GM18507 (cell line): ENCODE results near the gene MCM3.

Experiments used
- DNase-seq: peaks from one replicate; pipeline ENCODE4 v3.0.0; 2011; ENCODE audit warnings: low read depth; ENCODE audit not compliant: insufficient read length; ENCODE audit errors: extremely low spot score
- FAIRE-seq: peaks from 2 replicates; lab custom pipeline; 2011; peaks lifted over from hg19 to GRCh38; lab: Jason Lieb, UNC

MCM3 gene

DNA sequence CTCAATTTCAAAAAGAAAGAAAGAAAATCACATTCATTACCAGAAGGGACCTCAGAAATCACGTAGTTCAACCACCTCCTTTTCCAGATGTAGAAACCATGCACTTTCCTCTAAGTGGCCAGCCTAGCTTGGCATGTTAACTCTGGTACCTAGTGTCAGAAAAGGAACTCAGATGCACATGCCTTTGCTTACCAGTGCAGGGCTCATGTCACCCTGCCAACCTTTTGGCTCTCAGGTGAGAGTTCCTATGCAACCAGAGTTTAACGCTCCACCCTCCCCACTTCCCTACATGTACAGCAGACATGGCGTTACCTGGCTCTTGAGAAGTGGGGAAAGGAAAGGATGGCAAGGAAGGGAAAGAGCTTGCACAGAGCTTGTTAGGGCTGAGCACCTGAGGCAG lies 23.9 kb downstream of the MCM3 start:
- FAIRE-seq, result no peak
- no peak for DNase-seq

DNA sequence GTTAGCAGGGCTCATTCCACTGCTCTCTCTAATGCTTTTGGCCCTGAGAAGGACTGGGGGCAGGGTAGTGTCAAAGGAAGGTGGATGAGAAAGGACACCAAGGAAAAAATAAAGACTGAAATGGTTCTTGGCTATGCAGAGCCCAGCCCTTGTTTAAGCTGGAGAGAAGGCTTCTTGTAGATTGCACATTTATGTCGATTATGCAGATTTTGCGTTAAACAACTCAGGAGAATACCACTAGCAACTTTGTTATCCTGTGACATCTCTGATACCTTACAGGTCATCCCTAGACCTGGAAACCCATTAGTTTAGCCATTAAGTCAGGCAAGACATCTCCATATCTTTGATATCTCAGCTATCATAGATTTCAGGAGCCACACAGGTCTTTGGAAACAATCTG lies 29.1 kb downstream of the MCM3 start:
- FAIRE-seq, result no peak
- no peak for DNase-seq

DNA sequence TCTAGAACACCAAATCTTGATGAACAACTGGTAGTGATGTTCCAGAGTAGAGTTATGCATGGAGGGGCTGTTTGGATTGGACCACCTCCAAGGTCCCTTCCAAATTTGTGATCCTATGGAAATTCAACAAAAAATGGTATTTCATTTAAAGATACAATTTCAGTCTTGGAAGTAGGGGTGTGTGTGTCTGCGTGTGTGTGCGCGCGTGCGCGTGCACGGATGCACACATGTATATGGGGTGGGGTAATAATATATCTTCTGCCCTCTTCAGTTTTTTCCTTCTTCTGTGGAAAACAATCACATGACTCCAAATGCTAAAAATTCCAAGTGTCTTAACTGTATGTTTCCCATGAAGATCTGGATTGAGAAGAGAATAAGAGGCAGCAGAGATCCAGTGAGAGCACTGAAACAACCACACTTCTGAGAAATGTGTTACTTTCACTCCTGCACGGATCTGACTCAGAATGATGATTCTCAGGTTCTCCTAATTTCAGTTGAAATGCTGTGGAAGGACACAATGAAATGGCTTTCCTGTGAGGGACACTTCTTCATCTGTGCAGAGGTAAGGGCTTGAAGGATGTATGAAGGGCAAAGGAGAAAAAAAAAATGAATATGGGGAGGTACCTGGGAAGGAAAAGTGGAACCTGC lies 29.7 kb downstream of the MCM3 start:
- DNase-seq, result no peak
- peak; percentile 70 for FAIRE-seq

DNA sequence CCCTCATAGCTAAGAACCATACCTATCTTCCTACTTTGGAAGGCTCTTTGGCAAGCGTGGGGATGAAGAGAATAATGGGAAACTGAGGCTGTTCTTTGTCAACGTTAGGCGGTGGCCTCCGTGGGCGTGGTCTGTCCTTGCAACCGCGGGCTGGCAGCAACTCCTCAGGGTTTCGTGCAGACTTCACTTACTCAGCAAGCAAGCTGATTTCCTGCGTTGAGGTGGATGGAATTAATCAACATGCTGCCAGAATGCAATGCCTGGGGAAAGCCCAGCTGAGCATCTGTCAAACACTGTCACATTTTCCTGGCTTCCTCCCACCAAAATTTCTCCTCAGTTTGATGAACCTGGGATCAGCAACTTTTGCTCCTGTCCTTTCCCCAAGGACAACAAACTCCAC lies 31.0 kb downstream of the MCM3 start:
- FAIRE-seq, result no peak
- DNase-seq, result no peak

DNA sequence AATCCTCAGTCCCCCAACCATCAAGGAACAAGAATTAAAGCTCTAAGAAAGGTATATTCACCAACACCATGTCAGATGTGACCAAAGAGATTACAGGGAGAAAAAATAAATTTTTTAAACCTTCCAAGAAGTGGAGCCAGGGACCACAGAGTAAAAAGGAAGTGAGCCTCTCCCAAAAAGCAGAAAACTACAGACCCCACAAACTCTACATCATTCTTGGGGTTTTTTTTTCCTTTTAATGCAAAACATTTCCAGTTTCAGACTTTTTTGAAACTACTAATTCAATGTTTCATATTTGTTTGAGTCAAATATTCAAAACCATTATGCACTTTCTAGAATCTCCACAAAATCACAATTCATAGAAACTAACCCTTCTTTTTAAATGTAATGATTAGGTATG lies 33.4 kb downstream of the MCM3 start:
- FAIRE-seq (no peak), DNase-seq (no peak)

DNA sequence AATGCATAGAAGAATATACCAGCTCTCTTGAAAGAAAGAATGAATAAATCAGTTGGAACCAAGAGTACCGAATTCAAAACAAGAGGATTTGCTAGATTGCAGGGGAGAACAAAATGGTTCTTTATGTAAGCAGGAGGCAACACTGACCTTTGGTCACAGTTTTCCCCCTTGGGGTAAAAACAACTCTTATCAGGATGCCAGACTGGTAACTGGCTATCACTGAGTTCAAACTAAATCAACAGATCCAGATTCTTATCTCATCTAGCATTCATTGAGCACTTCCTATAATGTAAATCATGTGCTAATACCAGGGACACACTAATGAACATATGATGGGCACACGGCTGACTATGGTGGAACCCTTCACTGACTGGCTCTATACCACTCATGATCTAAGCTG lies 35.5 kb downstream of the MCM3 start:
- FAIRE-seq (no peak), DNase-seq (no peak)

DNA sequence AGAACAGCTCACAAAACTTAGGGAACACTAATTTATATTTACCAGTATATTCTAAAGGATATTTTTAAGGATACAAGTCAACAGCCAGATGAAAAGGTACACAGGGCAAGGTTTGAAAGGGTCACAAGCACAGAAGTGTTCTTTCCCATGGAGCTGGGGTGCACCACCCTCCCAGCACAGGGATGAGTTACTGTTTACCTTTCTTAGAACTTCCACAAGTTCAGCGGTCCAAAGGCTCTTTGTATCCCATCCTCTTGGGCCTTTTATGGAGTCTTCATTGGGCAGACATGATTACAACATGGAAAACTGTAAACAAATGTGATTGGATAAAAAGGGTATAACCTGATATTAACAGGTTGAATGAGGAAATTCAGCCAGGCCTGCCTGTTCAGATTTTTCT lies 39.1 kb downstream of the MCM3 start:
- DNase-seq (no peak), FAIRE-seq (no peak)

DNA sequence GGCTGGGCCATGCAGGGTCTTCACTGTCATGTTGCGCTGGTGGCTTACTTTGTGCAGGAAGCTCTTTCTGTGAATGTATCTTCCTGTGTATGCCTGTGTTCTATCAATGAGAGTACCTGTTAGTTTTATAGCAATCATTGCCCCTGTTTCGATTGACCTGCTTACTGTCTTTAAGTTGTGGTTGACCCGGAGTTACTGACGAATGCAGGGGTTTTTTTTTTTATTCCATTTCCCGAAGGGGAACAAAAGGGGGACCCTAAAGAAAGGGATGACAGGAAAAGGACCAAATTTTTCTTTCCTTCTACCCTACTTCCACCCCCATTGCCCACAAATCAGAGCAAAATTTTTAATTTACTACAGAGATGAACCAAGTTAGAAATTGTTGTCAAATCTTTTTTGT lies 40.1 kb downstream of the MCM3 start, which contains the start of gene IL17F:
Gene IL17F (minus strand): TSS at position 101 of the 400 bp plus-strand sequence. CDS start 71 bp downstream, at position 30.
- DNase-seq (no peak), FAIRE-seq (no peak)

DNA sequence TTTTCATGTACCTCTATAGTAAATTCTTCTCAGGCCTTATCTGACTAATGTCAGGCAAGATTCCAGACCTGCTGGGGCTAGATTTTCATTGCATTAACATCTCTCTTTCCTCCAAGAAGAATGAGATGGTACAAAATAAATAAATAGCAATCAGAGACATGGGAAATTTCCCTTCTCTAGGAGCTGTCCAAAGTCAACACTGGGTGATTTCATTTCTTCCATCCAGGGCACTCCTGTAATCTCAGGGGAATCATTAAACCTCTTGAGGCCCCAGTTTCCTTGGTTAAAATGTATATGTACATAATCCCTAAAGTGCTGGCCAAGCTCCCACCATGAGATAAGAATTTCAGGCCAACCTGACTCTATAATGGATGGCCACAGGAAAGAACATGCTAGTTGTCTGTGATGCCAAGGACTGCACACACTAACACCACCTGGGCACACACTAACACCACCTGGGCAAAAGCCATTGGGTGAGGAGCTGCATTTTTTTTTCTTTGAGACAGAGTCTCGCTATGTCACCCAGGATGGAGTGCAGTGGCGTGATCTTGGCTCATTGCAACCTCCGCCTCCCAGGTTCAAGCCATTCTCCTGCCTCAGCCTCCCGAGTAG lies 41.2 kb downstream of the MCM3 start:
- DNase-seq (no peak), FAIRE-seq (no peak)

DNA sequence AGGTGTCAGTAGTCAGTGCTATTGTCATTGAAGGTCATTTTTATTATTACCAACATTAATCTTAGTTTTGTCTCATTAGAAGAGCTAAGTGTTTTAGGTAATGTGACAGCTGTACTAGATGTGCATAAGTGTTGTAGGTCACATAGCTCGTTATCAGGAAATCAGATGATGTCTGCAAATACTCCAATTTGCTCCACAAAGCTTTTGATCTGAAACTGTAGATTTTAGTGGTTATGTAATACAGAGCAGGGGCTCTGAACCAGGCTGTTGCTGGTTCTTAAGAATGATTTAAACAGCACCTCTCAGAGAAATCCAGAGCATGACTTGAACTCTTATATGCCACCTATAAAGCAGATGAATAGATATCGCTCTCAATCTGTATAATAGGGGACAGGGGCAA lies 42.7 kb downstream of the MCM3 start:
- no peak for FAIRE-seq
- no peak for DNase-seq

DNA sequence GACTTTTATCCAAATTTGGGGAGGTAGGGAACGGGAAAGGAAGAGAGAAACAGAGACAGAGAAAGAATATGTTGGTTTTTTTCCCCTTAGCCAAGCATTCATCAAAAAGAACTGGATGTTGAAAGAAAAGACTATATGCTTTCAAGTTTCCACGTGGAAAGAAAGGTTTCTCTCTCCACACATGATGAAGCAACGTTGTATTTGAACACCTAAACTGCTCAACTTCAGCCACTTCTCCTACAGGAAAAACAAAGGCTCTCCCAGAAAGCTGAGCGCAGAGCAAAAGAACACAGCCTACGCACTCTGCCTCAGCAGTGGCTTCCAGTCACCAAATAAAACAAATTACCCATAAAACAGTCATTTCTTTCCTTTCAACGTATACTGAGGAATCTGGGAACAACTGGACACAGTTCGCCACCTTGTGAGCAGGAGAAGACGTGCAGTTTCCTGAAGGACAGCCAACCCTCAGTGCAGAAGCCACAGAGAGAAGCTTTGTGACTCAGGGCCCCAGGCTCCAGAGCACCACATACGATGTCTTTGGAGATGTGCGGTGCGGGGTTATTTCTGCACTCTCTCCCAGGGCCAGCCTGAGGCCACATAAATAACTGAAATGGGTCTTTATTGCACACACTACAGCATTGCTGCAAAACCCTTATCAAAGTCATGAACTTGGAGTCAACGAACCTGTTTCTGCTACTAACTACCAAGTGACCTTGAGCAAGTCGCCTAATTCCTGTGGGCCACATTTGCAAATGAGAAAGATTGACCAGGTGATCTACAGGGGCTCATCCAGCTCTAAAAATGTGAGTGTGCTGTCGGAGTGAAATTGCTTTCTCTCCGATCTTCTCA lies 50.3 kb downstream of the MCM3 start:
- peak; percentile 81 for FAIRE-seq
- DNase-seq, result no peak

DNA sequence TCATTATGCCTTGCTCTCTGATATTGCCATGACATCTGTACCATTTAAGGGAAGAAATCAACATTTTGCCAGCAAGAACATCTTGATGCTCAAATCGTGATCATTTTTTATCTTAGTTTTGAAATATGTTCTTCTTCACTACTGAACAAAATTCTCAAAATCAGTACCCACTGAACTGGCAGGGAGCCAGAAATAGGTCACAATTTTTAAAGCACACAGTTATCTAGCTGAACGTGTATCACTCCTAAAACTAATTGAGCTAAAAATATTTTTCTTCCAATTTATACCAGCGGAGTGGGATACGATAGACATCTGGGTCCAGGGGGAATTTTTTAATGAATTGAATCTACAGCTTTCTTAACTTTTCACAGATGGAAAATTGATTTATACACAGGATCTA lies 51.5 kb downstream of the MCM3 start:
- no peak for FAIRE-seq
- DNase-seq, result no peak

DNA sequence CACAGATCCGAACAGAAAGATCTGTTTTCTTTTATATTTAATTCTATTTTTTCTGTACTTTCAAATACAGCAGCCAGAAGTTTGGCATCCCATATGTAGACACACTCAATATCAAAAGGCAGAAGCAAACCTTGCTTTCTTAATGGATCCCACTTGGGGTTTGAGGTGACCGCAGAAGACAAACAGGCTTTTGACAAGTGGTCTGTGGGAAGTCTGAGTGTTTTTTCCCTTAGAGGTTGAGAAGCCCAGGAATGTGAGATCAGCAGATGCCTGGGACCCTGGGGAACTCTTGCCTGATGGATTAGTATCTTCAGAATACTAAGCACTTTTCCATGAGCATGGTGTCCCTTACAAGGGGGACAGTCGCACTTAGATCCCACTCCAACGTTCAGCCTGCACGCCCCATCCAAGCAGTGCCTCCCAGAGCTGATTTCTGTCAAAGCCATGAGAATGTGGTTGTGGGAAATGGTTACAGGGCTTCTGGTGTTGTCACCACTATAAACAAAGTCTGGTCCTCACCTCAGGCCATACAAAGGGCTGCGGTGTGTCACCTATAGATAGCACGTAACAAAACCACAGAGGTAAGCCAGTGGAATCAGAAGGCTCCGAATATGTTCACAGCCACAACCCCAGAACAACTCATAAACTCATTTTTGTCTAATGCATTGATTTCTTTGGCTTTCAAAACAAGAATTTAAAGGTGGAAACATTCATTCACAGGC lies 53.0 kb downstream of the MCM3 start:
- DNase-seq (no peak), FAIRE-seq (no peak)

DNA sequence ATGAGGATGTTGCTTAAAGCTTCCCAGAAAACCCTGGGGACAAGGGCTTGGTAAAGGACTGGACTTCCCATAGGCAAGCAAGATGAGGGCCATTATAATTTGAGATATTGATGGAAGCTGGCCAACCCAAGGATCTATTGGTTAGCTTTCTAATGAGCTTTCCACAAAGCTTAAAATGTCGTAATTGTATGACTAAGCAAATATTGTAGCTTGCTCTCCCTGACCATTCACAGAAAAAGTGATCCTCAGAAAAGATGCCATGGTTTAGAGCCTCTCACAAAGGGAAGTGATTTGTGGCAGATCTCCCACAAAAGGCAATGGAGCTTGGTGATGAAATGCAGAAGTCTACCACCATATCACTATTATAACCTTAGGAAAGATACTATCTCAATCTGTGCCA lies 53.9 kb downstream of the MCM3 start:
- no peak for FAIRE-seq
- DNase-seq, result no peak

DNA sequence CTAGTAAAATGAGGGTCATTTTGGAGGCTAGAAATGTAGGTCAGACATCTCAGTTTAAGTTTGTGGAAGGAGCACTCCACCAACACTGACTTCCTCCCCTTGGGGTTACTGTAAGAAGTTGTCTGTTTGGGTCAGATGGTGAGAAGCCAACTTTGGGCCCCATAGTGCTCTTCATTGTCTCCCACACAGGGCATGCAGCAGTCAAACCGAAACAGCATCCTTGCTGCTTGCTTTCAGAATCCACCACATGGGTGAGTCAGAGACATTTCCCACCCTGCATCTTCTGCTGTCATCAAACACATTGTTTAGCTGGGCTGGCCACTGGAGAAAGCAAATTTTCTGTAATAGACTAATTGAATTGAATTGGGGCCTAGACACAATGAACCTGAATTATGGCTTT lies 57.0 kb downstream of the MCM3 start:
- FAIRE-seq, result peak; percentile 97

DNA sequence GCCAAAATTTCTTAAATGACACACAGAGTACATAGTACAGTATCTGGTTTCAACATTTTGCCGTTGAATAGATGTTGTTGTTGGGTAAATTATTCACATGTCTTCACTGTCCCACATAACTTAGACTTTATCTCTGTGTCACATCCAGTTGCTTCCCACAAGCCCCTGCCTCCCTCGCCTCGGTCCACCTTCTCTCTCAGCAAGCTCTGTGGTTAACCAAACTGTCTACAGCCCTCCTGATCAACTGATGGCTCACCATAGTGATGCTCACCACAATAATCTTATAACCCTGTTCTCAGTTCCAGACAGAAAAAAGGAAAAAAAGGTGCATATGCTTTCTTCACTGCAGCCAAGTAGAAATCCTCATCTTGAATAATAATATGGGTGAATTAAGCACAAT lies 63.2 kb downstream of the MCM3 start:
- DNase-seq (no peak), FAIRE-seq (peak; percentile 74)

More for the DNA sequence above, 57.0 kb downstream of the MCM3 start:
- DNase-seq, result peak; percentile 76

DNA sequence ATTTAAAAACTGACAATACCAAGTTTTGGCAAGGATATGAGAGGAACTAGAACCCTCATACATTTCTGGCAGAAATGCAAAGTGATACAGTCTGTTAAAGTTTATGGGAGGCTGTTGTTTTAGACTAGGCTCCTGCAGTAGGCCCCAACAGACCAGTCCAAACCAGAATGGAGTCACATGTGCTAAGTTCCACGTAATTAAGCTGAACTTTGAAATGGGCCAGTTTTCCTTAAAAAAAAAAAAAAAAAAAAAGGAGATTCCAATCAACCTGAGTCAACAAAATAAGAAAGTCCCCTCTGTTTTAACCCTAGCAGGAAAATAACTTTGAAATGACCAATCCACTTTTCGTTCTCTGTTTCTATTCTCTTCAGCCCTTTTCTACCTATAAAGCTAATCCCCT lies 66.8 kb downstream of the MCM3 start:
- no peak for DNase-seq
- no peak for FAIRE-seq

DNA sequence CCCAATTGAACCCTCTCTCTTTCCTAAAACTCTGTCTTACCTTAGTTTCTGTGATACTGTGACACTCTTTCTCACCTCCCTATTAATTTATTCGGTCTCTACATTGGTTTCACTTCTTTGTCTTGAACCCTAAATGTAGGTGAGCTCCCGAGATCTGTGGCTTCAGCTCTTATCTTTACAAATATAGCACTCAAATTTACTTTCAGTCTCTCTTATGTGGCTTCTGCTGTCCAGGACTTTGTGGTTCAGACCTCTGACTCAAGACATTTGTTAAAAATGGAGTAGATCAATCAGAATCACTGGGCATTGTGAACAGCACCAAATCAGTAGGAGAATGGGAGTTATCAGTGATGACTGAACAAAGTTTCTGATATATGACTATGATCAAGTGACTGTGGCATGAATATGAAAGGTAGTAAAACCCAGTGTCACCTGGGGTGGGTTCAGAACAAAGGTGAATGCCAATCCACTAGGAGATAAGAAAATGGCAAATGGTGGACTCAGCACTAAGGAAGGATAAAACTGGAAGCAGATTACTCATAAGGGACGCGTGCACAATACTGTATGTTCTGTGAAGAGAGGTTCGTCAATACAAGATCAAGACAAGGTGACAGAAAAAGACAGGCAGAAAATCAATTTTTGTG lies 67.5 kb downstream of the MCM3 start:
- DNase-seq (no peak), FAIRE-seq (peak; percentile 48)

DNA sequence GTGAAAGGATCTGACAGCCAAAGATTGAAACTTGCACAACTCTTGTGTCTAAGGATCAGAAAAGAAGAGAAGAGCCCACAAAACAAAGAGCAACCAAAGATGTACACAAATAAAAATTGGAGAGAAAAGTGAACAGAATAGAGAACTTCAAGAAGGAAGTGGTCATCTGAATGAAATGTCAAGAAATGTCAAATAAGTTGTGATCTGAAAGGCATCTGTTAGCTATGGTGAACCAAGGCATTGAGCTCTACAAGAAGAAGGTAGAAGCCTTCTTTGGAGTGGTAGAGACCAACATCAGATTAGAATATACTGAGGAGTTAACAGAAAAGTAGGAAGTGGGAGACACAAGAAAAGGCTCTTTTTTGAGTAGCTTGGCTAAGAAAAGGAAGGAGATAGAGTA lies 68.8 kb downstream of the MCM3 start:
- no peak for DNase-seq
- FAIRE-seq, result no peak
